HG03097 (cell line): ENCODE results near the gene UBTD1.
"Not testable (repeated sequence)": the region's sequence is repeated elsewhere in the genome, so short reads cannot be mapped to it uniquely, and the experiment has no call there.

ENCODE experiments used
- ATAC-seq: cut with Tn5 transposase; IDR thresholded peaks from one replicate; pipeline ENCODE4 v1.9.1; 2021; ENCODE audit not compliant: unreplicated experiment, low FRiP score

The UBTD1 gene

GRCh38 chr10:97498841-97499560, at the start of gene UBTD1:
Gene UBTD1, plus strand, starts transcription at chr10:97498924. Its CDS starts 280 bp downstream, at chr10:97499204.
- ATAC-seq = no peak

- no peak for ATAC-seq
Observed at GRCh38 chr10:97450828-97451227, 47.9 kb upstream of the UBTD1 start.

- ATAC-seq = no peak
Observed at GRCh38 chr10:97451605-97452004, 47.1 kb upstream of the UBTD1 start.

- no peak for ATAC-seq
Observed at GRCh38 chr10:97452352-97452751, 46.4 kb upstream of the UBTD1 start.

GRCh38 chr10:97454330-97455036, 44.2 kb upstream of the UBTD1 start:
- ATAC-seq = no peak

GRCh38 chr10:97456034-97456685, 42.6 kb upstream of the UBTD1 start:
- ATAC-seq = no peak

GRCh38 chr10:97456686-97457065, 42.0 kb upstream of the UBTD1 start:
- ATAC-seq = no peak

GRCh38 chr10:97459111-97459510, 39.6 kb upstream of the UBTD1 start:
- ATAC-seq = no peak

GRCh38 chr10:97459933-97460332, 38.8 kb upstream of the UBTD1 start:
- ATAC-seq = no peak

- no peak for ATAC-seq
Observed at GRCh38 chr10:97462309-97462708, 36.4 kb upstream of the UBTD1 start.

GRCh38 chr10:97463363-97464132, 35.2 kb upstream of the UBTD1 start:
- no peak for ATAC-seq

- no peak for ATAC-seq
Observed at GRCh38 chr10:97464226-97464625, 34.5 kb upstream of the UBTD1 start.

- no peak for ATAC-seq
Observed at GRCh38 chr10:97465982-97466381, 32.7 kb upstream of the UBTD1 start.

- ATAC-seq = no peak
Observed at GRCh38 chr10:97466755-97467154, 32.0 kb upstream of the UBTD1 start.

- no peak for ATAC-seq
Observed at GRCh38 chr10:97468162-97468561, 30.6 kb upstream of the UBTD1 start.

GRCh38 chr10:97468781-97469180, 29.9 kb upstream of the UBTD1 start:
- ATAC-seq = not testable (repeated sequence)

GRCh38 chr10:97474918-97475317, 23.8 kb upstream of the UBTD1 start:
- ATAC-seq = no peak

GRCh38 chr10:97475936-97476594, 22.7 kb upstream of the UBTD1 start:
- ATAC-seq = no peak

- not testable (repeated sequence) for ATAC-seq
Observed at GRCh38 chr10:97479410-97479809, 19.3 kb upstream of the UBTD1 start.

- ATAC-seq = no peak
Observed at GRCh38 chr10:97479939-97480338, 18.8 kb upstream of the UBTD1 start.
